Fibroblast of mammary gland (primary cell): ENCODE data around the gene GNG4.

Experiments
- DNase-seq: peaks from one replicate; pipeline ENCODE4 v3.0.0-alpha.2; 2010; ENCODE audit warnings: low read depth
- H3K4me3 ChIP-seq: 2 replicates; pipeline ENCODE4 v1.5.1; 2011; ENCODE audit warnings: low read depth, mild to moderate bottlenecking, low read length, moderate library complexity; ENCODE audit not compliant: control insufficient read depth
- CTCF ChIP-seq: conservative IDR thresholded peaks from 2 replicates; pipeline ENCODE4 v1.5.1; 2011; ENCODE audit warnings: low read depth, low read length, inconsistent platforms; ENCODE audit not compliant: control insufficient read depth, insufficient read depth

Gene GNG4

GRCh38 chr1:235503403-235504121, 146.0 kb downstream of the GNG4 start:
- peak; percentile 46 for DNase-seq
- peak overlapping the region; percentile 70 for H3K4me3 ChIP-seq
- TF ChIP-seq CTCF = no peak

GRCh38 chr1:235502601-235503402, 146.8 kb downstream of the GNG4 start:
- TF ChIP-seq CTCF = no peak
- DNase-seq = peak; percentile 47

GRCh38 chr1:235500971-235501540, 148.5 kb downstream of the GNG4 start:
- peak; percentile 49 for DNase-seq
- no peak for TF ChIP-seq CTCF
- H3K4me3 ChIP-seq = no peak overlapping the region

More at GRCh38 chr1:235502601-235503402, 146.8 kb downstream of the GNG4 start:
- H3K4me3 ChIP-seq = peak overlapping the region; percentile 70
